GM23338 (cell line): ENCODE data around the gene DYNC2H1.

Experiments used
- POLR2AphosphoS5 ChIP-seq: IDR thresholded peaks from 2 replicates; pipeline ENCODE4 v1.6.1; 2016; ENCODE audit warnings: antibody characterized with exemption, low read depth
- TF ChIP-seq, protein P1 (sequence below), 2 experiments: fragments of 200-600 bp in 1 of 2; sonication (generic) in 1 of 2; conservative IDR thresholded peaks; 2 replicates each; pipeline versions ENCODE4 v1.5.1 to v1.6.1; 2016 to 2017; ENCODE audit warnings: antibody characterized with exemption in 2 of 2, low read depth in 2 of 2, mild to moderate bottlenecking in 2 of 2, moderate library complexity in 1 of 2

GRCh38 chr11:103071008-103071407 is 38.2 kb upstream of the DYNC2H1 start:
- TF ChIP-seq, protein P1, sequence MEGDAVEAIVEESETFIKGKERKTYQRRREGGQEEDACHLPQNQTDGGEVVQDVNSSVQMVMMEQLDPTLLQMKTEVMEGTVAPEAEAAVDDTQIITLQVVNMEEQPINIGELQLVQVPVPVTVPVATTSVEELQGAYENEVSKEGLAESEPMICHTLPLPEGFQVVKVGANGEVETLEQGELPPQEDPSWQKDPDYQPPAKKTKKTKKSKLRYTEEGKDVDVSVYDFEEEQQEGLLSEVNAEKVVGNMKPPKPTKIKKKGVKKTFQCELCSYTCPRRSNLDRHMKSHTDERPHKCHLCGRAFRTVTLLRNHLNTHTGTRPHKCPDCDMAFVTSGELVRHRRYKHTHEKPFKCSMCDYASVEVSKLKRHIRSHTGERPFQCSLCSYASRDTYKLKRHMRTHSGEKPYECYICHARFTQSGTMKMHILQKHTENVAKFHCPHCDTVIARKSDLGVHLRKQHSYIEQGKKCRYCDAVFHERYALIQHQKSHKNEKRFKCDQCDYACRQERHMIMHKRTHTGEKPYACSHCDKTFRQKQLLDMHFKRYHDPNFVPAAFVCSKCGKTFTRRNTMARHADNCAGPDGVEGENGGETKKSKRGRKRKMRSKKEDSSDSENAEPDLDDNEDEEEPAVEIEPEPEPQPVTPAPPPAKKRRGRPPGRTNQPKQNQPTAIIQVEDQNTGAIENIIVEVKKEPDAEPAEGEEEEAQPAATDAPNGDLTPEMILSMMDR (conservative IDR thresholded peaks at IDR 0.05; ENCODE audit: low read depth in 2 of 2), result no peak
- TF ChIP-seq POLR2AphosphoS5, result no peak
